Measurements from ENCODE around the gene HLF. TPM values are rescaled to one million over a fixed set of nuclear protein-coding genes. Genes with fewer than 3 reads are reported as not detected.

The HLF gene
- total RNA-seq, 2 experiments from 2014 or later, result 2.5 to 2.6 TPM

DNA sequence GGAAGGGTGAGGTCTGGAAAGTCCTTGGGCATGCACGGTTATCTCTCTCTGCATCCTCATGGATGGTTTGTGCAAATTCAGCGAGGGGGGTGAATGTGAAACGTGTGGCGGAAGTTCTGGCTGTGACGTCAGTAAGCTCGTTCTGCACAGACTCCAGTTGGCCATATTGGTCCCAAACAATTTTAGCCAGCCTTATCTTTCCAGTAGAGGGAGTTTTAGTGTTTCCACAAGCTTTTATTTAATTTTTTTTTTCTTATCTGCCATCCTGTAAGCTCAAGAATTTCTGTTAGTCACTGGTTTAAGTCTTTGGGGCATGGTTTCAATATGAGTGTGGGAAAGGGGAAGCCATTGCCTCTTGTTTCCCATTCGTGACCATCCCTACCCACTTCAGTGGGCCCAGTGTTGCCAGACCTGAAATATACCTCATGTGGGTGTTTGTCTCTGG, 39.0 kb downstream of the HLF start:
- Mint-ChIP-seq H3K4me1 (peaks cover 19% of the 10 kb centered on the region), H3K27me3 (peaks cover 7% of the 10 kb centered on the region), H3K27ac (no peak overlapping the region), H3K9me3 (ENCODE audit: low read depth) (no peaks in the 10 kb centered on the region), H3K4me3 (no peak overlapping the region), H3K36me3 (peaks cover 2% of the 10 kb centered on the region)
- ATAC-seq (peak; percentile 51), DNase-seq (no peak)
- CTCF ChIA-PET, result interaction anchor here (0.6 to 3.3 kb wide), 4 partner anchors 9 to 209 kb away, joined by 3 to 19 read pairs (median 6); no protein-coding TSS in a partner anchor

- Mint-ChIP-seq H3K9me3 (ENCODE audit: low read depth) (no peaks in the 10 kb centered on the region), H3K36me3 (peaks cover 2% of the 10 kb centered on the region), H3K4me1 (peaks cover 18% of the 10 kb centered on the region), H3K27ac (no peak overlapping the region), H3K4me3 (no peak overlapping the region), H3K27me3 (peaks cover 4% of the 10 kb centered on the region)
- DNase-seq, result no peak
- no peak for ATAC-seq
- CTCF ChIA-PET, result interaction anchor here (1.0 to 3.3 kb wide), 3 partner anchors 10 to 52 kb away, joined by 3 to 19 read pairs (median 9); no protein-coding TSS in a partner anchor
These were observed 39.6 kb downstream of the HLF start for GRCh38 chr17:55304171-55304859.

DNA sequence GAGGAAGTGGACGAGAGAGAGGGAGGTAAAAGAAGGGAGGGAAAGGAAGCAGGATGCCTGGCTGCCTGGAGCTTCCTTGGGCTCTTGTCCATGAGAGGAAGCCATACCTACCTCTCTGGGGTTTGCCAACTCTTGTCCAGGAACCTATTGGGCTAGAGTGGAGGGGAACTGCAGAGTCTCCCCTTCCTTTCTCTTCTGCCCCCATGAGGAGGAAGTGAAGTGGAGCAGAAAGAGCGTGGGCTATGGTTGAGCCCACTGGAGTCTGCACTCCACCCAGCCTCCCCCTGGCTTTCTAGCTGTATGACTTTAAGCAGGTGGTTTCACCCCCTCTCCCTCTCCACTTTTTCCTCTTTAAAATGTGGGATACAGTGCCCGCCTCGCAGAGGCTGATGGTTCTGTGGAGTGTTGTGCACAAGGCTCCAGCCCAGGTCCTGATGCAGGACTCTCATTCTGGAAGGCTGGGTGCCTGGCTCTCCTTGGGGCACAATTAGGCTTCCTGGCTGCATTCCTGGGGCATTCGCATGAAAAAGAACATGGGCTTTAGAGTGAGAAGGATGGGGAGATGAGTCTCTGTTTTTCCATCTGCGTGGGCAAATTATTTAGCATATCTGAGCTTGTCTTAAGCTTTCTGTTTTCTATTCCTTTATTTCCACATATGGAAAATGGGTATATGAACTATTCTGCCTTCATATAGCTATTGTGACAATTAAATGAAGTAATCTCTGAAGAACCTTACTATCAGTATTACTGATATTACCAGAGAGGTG, 40.7 kb downstream of the HLF start:
- peaks cover 2% of the 10 kb centered on the region for H3K36me3 Mint-ChIP-seq
- H3K9me3 Mint-ChIP-seq (ENCODE audit: low read depth), result no peaks in the 10 kb centered on the region
- H3K27me3 Mint-ChIP-seq, result peaks cover 4% of the 10 kb centered on the region
- DNase-seq, result no peak
- CTCF ChIA-PET, result interaction anchor here (3.3 kb wide), 1 partner anchor 43 kb away, joined by 19 read pairs; no protein-coding TSS in a partner anchor
- peaks cover 18% of the 10 kb centered on the region for H3K4me1 Mint-ChIP-seq
- no peak overlapping the region for H3K27ac Mint-ChIP-seq
- H3K4me3 Mint-ChIP-seq, result no peak overlapping the region
- no peak for ATAC-seq

- Mint-ChIP-seq H3K36me3 (peaks cover 2% of the 10 kb centered on the region), H3K27me3 (peaks cover 4% of the 10 kb centered on the region), H3K27ac (no peak overlapping the region), H3K4me3 (no peak overlapping the region), H3K9me3 (ENCODE audit: low read depth) (no peaks in the 10 kb centered on the region), H3K4me1 (peaks cover 18% of the 10 kb centered on the region)
- ATAC-seq, result no peak
- no peak for DNase-seq
- CTCF ChIA-PET, result no interaction called here
These were observed 43.1 kb downstream of the HLF start for GRCh38 chr17:55307879-55308278.

DNA sequence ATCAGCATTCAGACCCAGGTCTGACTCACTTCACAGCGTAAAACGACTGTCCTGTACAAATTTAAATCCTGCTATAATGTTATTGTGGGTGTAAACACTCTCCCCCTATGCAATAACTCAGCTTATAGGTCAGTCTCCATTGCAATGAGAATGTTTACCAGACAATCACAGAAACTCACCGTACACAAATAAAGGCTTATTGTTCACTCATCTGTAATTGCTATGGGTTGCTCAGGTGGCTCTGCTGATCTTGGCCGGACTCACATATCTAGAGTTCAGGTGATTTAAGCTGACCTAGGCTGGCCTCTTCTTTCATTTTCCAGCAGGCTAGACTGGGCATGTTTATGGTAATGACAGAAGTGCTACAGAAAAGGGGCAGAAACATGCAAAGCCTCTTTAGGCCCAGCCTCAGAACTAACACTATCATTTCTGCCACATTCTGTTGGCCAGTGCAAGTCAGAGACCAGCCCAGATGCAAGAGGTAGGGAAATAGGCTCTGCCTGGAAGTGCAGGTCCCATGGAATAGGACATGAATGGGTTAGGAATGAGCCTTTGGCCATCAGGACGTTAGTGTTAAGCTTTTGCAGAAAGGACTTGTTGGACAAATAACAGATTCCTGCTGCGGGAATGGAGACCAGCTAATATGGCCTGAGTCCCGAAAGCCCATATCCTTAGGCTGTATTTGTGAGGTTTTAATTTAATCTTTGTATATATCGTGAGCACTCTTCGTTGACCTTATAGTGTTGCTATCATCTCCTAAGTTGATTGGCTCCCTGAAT, 44.0 kb downstream of the HLF start:
- DNase-seq, result no peak
- CTCF ChIA-PET, result no interaction called here
- H3K27ac Mint-ChIP-seq, result no peak overlapping the region
- no peaks in the 10 kb centered on the region for H3K9me3 Mint-ChIP-seq (ENCODE audit: low read depth)
- H3K4me1 Mint-ChIP-seq, result peaks cover 19% of the 10 kb centered on the region
- peaks cover 4% of the 10 kb centered on the region for H3K27me3 Mint-ChIP-seq
- no peak overlapping the region for H3K4me3 Mint-ChIP-seq
- no peak for ATAC-seq
- peaks cover 5% of the 10 kb centered on the region for H3K36me3 Mint-ChIP-seq

- DNase-seq (no peak), ATAC-seq (no peak)
- Mint-ChIP-seq H3K27ac (no peak overlapping the region), H3K4me3 (no peak overlapping the region), H3K27me3 (peaks cover under 1% of the 10 kb centered on the region), H3K36me3 (peaks cover 8% of the 10 kb centered on the region), H3K9me3 (ENCODE audit: low read depth) (no peaks in the 10 kb centered on the region), H3K4me1 (peaks cover 27% of the 10 kb centered on the region)
- CTCF ChIA-PET, result no interaction called here
These were observed 47.1 kb downstream of the HLF start for GRCh38 chr17:55311767-55312375.

DNA sequence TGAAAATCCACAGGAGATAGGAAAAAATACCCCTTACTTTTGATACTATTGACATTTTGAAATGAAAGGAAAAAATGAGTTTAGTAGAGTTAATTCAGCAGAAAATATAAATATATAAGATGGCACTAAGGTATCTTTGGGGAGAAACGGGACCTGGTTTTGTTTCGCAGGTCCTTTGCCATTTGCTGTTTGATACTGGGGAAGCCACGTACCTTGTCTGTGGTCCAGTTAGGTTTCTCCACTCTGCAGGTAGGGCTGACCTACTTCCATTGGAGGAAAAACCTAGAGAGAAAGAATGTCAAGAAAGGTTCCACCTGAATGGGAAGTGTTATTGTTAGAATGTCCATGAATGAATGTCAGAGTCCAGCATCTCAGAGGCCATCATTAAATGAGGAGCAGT, 48.1 kb downstream of the HLF start:
- CTCF ChIA-PET, result interaction anchor here (1.6 kb wide), 1 partner anchor 319 kb away, joined by 6 read pairs; no protein-coding TSS in a partner anchor
- H3K4me1 Mint-ChIP-seq, result peaks cover 27% of the 10 kb centered on the region
- no peak overlapping the region for H3K27ac Mint-ChIP-seq
- H3K27me3 Mint-ChIP-seq, result no peaks in the 10 kb centered on the region
- no peak for DNase-seq
- no peak overlapping the region for H3K4me3 Mint-ChIP-seq
- H3K36me3 Mint-ChIP-seq, result peaks cover 9% of the 10 kb centered on the region
- no peak for ATAC-seq
- H3K9me3 Mint-ChIP-seq (ENCODE audit: low read depth), result no peaks in the 10 kb centered on the region

DNA sequence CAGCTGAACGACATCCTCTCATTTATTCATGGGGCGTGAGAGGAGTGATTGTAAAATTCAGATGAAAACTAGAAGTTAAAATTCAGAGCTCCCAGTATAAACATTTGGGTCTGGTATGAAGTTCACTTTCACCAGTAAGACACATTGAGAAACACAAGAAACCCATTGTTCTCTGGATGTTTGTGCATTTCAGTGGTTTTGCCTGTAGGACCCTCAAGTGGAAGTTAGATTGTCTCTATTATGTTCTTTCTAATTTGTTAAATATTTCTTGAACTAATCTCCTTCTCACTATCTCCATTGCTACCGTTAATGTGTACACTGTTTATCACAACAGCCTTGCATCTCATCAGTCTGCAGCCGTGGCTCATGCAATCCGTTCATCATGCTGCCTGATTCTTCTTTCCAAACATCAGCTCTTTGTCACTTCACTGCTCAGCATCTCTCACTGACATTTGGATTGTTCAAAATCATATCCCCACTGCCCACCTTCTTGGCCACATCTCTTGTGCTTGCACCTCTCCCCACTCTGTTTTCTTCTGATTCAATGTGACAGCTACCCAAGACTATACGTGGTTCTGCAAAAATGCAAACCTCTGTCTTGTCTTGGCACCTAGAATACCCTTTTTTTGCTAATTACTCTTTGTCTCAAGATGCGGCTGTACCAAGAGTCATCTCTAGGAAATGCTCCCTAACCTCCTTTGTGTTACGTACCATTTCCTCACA, 49.5 kb downstream of the HLF start:
- CTCF ChIA-PET, result interaction anchor here (0.8 to 3.0 kb wide), 4 partner anchors 30 to 321 kb away, joined by 3 to 12 read pairs (median 4); no protein-coding TSS in a partner anchor

GRCh38 chr17:55314784-55315491, 50.2 kb downstream of the HLF start:
- Mint-ChIP-seq H3K4me3 (peak overlapping the region; percentile 1), H3K36me3 (peaks cover 10% of the 10 kb centered on the region), H3K9me3 (ENCODE audit: low read depth) (no peaks in the 10 kb centered on the region), H3K27me3 (no peaks in the 10 kb centered on the region), H3K4me1 (peaks cover 27% of the 10 kb centered on the region), H3K27ac (peak overlapping the region; percentile 62)
- ATAC-seq (peak; percentile 91), DNase-seq (peak; percentile 58)
- CTCF ChIA-PET, result interaction anchor here (1.2 to 3.0 kb wide), 2 partner anchors 30 to 34 kb away, joined by 3 to 12 read pairs; no protein-coding TSS in a partner anchor

More for the DNA sequence above, 49.5 kb downstream of the HLF start:
- Mint-ChIP-seq H3K4me1 (peaks cover 27% of the 10 kb centered on the region), H3K27me3 (no peaks in the 10 kb centered on the region), H3K4me3 (peak overlapping the region; percentile 1), H3K36me3 (peaks cover 10% of the 10 kb centered on the region), H3K27ac (peak overlapping the region; percentile 62), H3K9me3 (ENCODE audit: low read depth) (no peaks in the 10 kb centered on the region)
- no peak for DNase-seq
- ATAC-seq, result peak; percentile 28

GRCh38 chr17:55316499-55316898, 51.7 kb downstream of the HLF start:
- no peak overlapping the region for H3K27ac Mint-ChIP-seq
- CTCF ChIA-PET, result interaction anchor here (3.0 kb wide), 1 partner anchor 32 kb away, joined by 12 read pairs; no protein-coding TSS in a partner anchor

GRCh38 chr17:55317284-55317683, 52.5 kb downstream of the HLF start:
- Mint-ChIP-seq H3K4me3 (no peak overlapping the region), H3K4me1 (peaks cover 27% of the 10 kb centered on the region), H3K27me3 (no peaks in the 10 kb centered on the region), H3K9me3 (ENCODE audit: low read depth) (no peaks in the 10 kb centered on the region), H3K36me3 (peaks cover 10% of the 10 kb centered on the region), H3K27ac (no peak overlapping the region)
- no peak for DNase-seq
- ATAC-seq, result no peak
- CTCF ChIA-PET, result interaction anchor here (2.2 kb wide), 1 partner anchor 31 kb away, joined by 9 read pairs; no protein-coding TSS in a partner anchor

More at GRCh38 chr17:55316499-55316898, 51.7 kb downstream of the HLF start:
- Mint-ChIP-seq H3K9me3 (ENCODE audit: low read depth) (no peaks in the 10 kb centered on the region), H3K27me3 (no peaks in the 10 kb centered on the region), H3K4me3 (no peak overlapping the region), H3K4me1 (peaks cover 27% of the 10 kb centered on the region), H3K36me3 (peaks cover 10% of the 10 kb centered on the region)
- ATAC-seq, result no peak
- no peak for DNase-seq

GRCh38 chr17:55318081-55318480, 53.3 kb downstream of the HLF start:
- Mint-ChIP-seq H3K9me3 (ENCODE audit: low read depth) (no peaks in the 10 kb centered on the region), H3K4me1 (peaks cover 26% of the 10 kb centered on the region), H3K4me3 (no peak overlapping the region), H3K27ac (no peak overlapping the region), H3K36me3 (peaks cover 9% of the 10 kb centered on the region), H3K27me3 (no peaks in the 10 kb centered on the region)
- CTCF ChIA-PET, result interaction anchor here (2.2 kb wide), 1 partner anchor 30 kb away, joined by 9 read pairs; no protein-coding TSS in a partner anchor
- ATAC-seq, result no peak
- DNase-seq, result no peak
